Liver (tissue), 9 donors: ENCODE measurements around the gene ZMYM1. TPM values are rescaled to one million over a fixed set of nuclear protein-coding genes. Genes with fewer than 3 reads are reported as not detected.

Source experiments
- DNase-seq: peaks from one replicate; pipeline ENCODE4 v3.0.0-alpha.2; 2017; ENCODE audit warnings: low spot score
- H3K27ac ChIP-seq, 2 donors: one replicate each; pipeline ENCODE4 v1.7.0; 2013; ENCODE audit warnings: inconsistent platforms in 2 of 2, low read length in 2 of 2, control low read depth in 1 of 2, low read depth in 1 of 2, mild to moderate bottlenecking in 1 of 2
- H3K27me3 ChIP-seq, 4 donors: one replicate each; pipeline versions ENCODE4 v1.6.1 to v1.7.0; 2013; ENCODE audit warnings: low read length in 3 of 4, inconsistent platforms in 1 of 4, mild to moderate bottlenecking in 1 of 4, moderate library complexity in 1 of 4; ENCODE audit not compliant: control insufficient read depth in 4 of 4, insufficient read depth in 4 of 4
- H3K36me3 ChIP-seq, 4 donors: one replicate each; pipeline versions ENCODE4 v1.6.1 to v1.7.0; 2013; ENCODE audit warnings: low read length in 3 of 4, mild to moderate bottlenecking in 3 of 4, low read depth in 1 of 4, moderate library complexity in 1 of 4; ENCODE audit not compliant: control insufficient read depth in 4 of 4, insufficient read depth in 3 of 4
- H3K4me1 ChIP-seq, 4 donors: one replicate each; pipeline versions ENCODE4 v1.6.1 to v1.7.0; 2013; ENCODE audit warnings: low read length in 3 of 4, mild to moderate bottlenecking in 3 of 4, moderate library complexity in 1 of 4; ENCODE audit not compliant: control insufficient read depth in 4 of 4, insufficient read depth in 4 of 4
- H3K4me3 ChIP-seq, 3 donors: one replicate each; pipeline versions ENCODE4 v1.6.1 to v1.7.0; 2013; ENCODE audit warnings: low read length in 3 of 3, control low read depth in 1 of 3, low read depth in 1 of 3, mild to moderate bottlenecking in 1 of 3
- H3K9ac ChIP-seq, 2 donors: one replicate each; pipeline ENCODE4 v1.7.0; 2013; ENCODE audit warnings: low read length in 2 of 2, mild to moderate bottlenecking in 2 of 2, moderate library complexity in 2 of 2, control low read depth in 1 of 2, low read depth in 1 of 2
- H3K9me3 ChIP-seq, 4 donors: one replicate each; pipeline versions ENCODE4 v1.6.1 to v1.7.0; 2013; ENCODE audit warnings: low read length in 3 of 4; ENCODE audit not compliant: control insufficient read depth in 4 of 4
- EGR1 ChIP-seq, 2 donors: IDR thresholded peaks; 2 replicates each; pipeline ENCODE4 v1.6.1; 2016 to 2018; ENCODE audit warnings: antibody characterized with exemption in 2 of 2, low read depth in 2 of 2
- FOXA2 ChIP-seq: IDR thresholded peaks from 2 replicates; pipeline ENCODE4 v1.6.1; 2016; ENCODE audit warnings: antibody characterized with exemption
- GABPA ChIP-seq, 2 donors: IDR thresholded peaks in 1 of 2; conservative IDR thresholded peaks in 1 of 2; 2 replicates each; pipeline ENCODE4 v1.6.1; 2016; ENCODE audit warnings: antibody characterized with exemption in 2 of 2, mild to moderate bottlenecking in 1 of 2, moderate library complexity in 1 of 2
- HNF4A ChIP-seq, 2 donors: conservative IDR thresholded peaks; 2 replicates each; pipeline ENCODE4 v1.6.1; 2016; ENCODE audit warnings: antibody characterized with exemption in 2 of 2, mild to moderate bottlenecking in 2 of 2
- HNF4G ChIP-seq: IDR thresholded peaks from 2 replicates; pipeline ENCODE4 v1.6.1; 2016; ENCODE audit warnings: antibody characterized with exemption
- JUND ChIP-seq, 2 donors: IDR thresholded peaks; 2 replicates each; pipeline ENCODE4 v1.6.1; 2016; ENCODE audit warnings: antibody characterized with exemption in 2 of 2
- NR2F2 ChIP-seq: IDR thresholded peaks from 2 replicates; pipeline ENCODE4 v1.6.1; 2016; ENCODE audit warnings: antibody characterized with exemption
- RAD21 ChIP-seq, 2 donors: IDR thresholded peaks; 2 replicates each; pipeline ENCODE4 v1.6.1; 2016; ENCODE audit warnings: antibody characterized with exemption in 2 of 2, mild to moderate bottlenecking in 2 of 2
- RXRA ChIP-seq, 2 donors: IDR thresholded peaks; 2 replicates each; pipeline ENCODE4 v1.6.1; 2017 to 2018; ENCODE audit warnings: antibody characterized with exemption in 2 of 2, mild to moderate bottlenecking in 1 of 2
- SP1 ChIP-seq: IDR thresholded peaks from 2 replicates; pipeline ENCODE4 v1.6.1; 2018; ENCODE audit warnings: antibody characterized with exemption, mild to moderate bottlenecking
- WGBS: extraction: QIAGEN DNeasy Blood & Tissue Kit; methylation state at CpG from one replicate; pipeline ENCODE4 v1.1.7; 2013; 5-methylcytosine and 5-hydroxymethylcytosine counted together
- polyA plus RNA-seq, 2 donors: library from polyadenylated mRNA; stranded (reverse) in 1 of 2; unstranded in 1 of 2; fragments of 200-250 nt in 1 of 2; fragments of >200 nt in 1 of 2; fragmentation: Nextera tagmentation in 1 of 2; extraction: Ambion mirVana in 1 of 2; gene quantifications; one replicate each; pipeline versions ENCODE4 v1.2.1 to v1.2.3, GENCODE V29; 2013 to 2015
- total RNA-seq, 2 donors: library from RNA; depleted of rRNA; stranded (reverse); fragments of >200 nt; gene quantifications; one replicate each; pipeline ENCODE4 v1.2.3, GENCODE V29; 2014
- TF ChIP-seq, protein P1 (sequence below): IDR thresholded peaks from 2 replicates; pipeline ENCODE4 v1.6.1; 2016; ENCODE audit warnings: antibody characterized with exemption, mild to moderate bottlenecking
- TF ChIP-seq, protein P2 (sequence below): IDR thresholded peaks from 2 replicates; pipeline ENCODE4 v1.6.1; 2016; ENCODE audit warnings: antibody characterized with exemption
- TF ChIP-seq, protein P3 (sequence below): IDR thresholded peaks from 2 replicates; pipeline ENCODE4 v1.6.1; 2016; ENCODE audit warnings: antibody characterized with exemption
- TF ChIP-seq, protein P4 (sequence below): IDR thresholded peaks from 2 replicates; pipeline ENCODE4 v1.6.1; 2016; ENCODE audit warnings: antibody characterized with exemption
- TF ChIP-seq, protein P5 (sequence below): fragments of 150-350 bp; IDR thresholded peaks from 2 replicates; pipeline ENCODE4 v1.5.1; 2017; ENCODE audit warnings: improper control_type of control experiment, low read depth, low read length; ENCODE audit not compliant: missing input control
- donor health status: healthy.
- donor health status: healthy.
- donor health status: healthy.
- donor health status: healthy.
- donor health status: healthy.

ZMYM1 gene
- total and polyA plus RNA-seq, 4 donors: 2.0 to 10.8 (median 5.7) TPM

DNA sequence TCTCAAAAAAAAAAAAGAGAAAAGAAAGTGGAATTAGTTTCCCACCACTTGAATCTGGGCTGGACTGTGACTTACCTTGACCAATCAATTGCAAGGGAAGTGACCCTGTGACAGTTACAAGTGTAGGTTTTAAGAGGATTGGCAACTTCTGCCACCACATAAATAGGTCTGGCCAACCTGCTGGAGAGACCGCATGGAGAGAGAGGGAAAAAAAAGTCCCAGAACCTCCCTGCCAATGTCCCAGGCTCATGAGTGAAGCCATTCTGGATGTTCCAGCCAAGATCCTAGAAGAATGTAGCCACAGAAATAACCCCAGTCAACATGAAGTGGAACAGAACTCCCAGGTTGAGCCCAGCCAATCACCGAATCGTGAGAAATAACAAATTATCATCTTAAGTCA is 35.7 kb upstream of the ZMYM1 start:
- TF ChIP-seq, protein P1, sequence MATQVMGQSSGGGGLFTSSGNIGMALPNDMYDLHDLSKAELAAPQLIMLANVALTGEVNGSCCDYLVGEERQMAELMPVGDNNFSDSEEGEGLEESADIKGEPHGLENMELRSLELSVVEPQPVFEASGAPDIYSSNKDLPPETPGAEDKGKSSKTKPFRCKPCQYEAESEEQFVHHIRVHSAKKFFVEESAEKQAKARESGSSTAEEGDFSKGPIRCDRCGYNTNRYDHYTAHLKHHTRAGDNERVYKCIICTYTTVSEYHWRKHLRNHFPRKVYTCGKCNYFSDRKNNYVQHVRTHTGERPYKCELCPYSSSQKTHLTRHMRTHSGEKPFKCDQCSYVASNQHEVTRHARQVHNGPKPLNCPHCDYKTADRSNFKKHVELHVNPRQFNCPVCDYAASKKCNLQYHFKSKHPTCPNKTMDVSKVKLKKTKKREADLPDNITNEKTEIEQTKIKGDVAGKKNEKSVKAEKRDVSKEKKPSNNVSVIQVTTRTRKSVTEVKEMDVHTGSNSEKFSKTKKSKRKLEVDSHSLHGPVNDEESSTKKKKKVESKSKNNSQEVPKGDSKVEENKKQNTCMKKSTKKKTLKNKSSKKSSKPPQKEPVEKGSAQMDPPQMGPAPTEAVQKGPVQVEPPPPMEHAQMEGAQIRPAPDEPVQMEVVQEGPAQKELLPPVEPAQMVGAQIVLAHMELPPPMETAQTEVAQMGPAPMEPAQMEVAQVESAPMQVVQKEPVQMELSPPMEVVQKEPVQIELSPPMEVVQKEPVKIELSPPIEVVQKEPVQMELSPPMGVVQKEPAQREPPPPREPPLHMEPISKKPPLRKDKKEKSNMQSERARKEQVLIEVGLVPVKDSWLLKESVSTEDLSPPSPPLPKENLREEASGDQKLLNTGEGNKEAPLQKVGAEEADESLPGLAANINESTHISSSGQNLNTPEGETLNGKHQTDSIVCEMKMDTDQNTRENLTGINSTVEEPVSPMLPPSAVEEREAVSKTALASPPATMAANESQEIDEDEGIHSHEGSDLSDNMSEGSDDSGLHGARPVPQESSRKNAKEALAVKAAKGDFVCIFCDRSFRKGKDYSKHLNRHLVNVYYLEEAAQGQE: no peak
- TF ChIP-seq, protein P2, sequence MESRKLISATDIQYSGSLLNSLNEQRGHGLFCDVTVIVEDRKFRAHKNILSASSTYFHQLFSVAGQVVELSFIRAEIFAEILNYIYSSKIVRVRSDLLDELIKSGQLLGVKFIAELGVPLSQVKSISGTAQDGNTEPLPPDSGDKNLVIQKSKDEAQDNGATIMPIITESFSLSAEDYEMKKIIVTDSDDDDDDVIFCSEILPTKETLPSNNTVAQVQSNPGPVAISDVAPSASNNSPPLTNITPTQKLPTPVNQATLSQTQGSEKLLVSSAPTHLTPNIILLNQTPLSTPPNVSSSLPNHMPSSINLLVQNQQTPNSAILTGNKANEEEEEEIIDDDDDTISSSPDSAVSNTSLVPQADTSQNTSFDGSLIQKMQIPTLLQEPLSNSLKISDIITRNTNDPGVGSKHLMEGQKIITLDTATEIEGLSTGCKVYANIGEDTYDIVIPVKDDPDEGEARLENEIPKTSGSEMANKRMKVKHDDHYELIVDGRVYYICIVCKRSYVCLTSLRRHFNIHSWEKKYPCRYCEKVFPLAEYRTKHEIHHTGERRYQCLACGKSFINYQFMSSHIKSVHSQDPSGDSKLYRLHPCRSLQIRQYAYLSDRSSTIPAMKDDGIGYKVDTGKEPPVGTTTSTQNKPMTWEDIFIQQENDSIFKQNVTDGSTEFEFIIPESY: no peak
- TF ChIP-seq HNF4G: no peak
- 83% methylated on average over 3 of the region's 3 CpGs for WGBS
- H3K9ac ChIP-seq: no peak overlapping the region
- H3K36me3 ChIP-seq: no peaks in the 10 kb centered on the region
- no peaks in the 10 kb centered on the region for H3K4me1 ChIP-seq
- H3K27me3 ChIP-seq: no peaks in the 10 kb centered on the region
- no peak overlapping the region for H3K27ac ChIP-seq
- no peak overlapping the region for H3K4me3 ChIP-seq
- H3K9me3 ChIP-seq: no peaks in the 10 kb centered on the region
- DNase-seq: no peak

DNA sequence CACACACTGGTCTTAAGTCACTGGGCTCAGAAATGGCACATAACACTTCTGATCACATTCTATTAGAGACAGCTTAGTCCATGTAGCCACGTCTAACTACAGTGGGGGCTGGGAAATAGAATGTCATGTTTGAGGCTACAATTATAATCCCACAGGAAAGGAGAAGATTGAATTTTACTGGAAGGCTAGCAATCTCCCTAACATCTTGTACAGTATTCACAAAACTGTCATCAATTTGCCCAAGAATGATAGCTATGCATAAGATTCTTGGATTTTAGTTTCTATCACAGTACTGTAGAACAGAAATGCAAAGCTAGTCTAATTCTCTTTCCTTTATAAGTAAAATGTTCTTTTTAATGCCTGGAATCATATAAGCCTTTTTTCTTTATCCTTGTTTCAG is 34.8 kb upstream of the ZMYM1 start:
- Histone ChIP-seq H3K4me3 (no peak overlapping the region), H3K9me3 (no peaks in the 10 kb centered on the region), H3K9ac (no peak overlapping the region), H3K27me3 (no peaks in the 10 kb centered on the region), H3K27ac (no peak overlapping the region), H3K4me1 (no peaks in the 10 kb centered on the region), H3K36me3 (no peaks in the 10 kb centered on the region)
- no peak for DNase-seq
- WGBS: 43% methylated on average over 1 of the region's 1 CpG
- TF ChIP-seq NR2F2 (no peak), RXRA (IDR thresholded peaks at IDR 0.05) (no peak), EGR1 (IDR thresholded peaks at IDR 0.05; ENCODE audit: low read depth in 2 of 2) (no peak), GABPA (IDR thresholded peaks at IDR 0.05 in 1 of 2, conservative IDR thresholded peaks at IDR 0.05 in 1 of 2) (no peak), FOXA2 (no peak), HNF4G (no peak), SP1 (no peak), HNF4A (conservative IDR thresholded peaks at IDR 0.05) (no peak), RAD21 (IDR thresholded peaks at IDR 0.05) (no peak), JUND (IDR thresholded peaks at IDR 0.05) (no peak)
- TF ChIP-seq, protein P3, sequence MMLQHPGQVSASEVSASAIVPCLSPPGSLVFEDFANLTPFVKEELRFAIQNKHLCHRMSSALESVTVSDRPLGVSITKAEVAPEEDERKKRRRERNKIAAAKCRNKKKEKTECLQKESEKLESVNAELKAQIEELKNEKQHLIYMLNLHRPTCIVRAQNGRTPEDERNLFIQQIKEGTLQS: no peak
- TF ChIP-seq, protein P2: no peak
- TF ChIP-seq, protein P1: no peak
- TF ChIP-seq, protein P4, sequence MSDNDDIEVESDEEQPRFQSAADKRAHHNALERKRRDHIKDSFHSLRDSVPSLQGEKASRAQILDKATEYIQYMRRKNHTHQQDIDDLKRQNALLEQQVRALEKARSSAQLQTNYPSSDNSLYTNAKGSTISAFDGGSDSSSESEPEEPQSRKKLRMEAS: no peak
- TF ChIP-seq, protein P5, sequence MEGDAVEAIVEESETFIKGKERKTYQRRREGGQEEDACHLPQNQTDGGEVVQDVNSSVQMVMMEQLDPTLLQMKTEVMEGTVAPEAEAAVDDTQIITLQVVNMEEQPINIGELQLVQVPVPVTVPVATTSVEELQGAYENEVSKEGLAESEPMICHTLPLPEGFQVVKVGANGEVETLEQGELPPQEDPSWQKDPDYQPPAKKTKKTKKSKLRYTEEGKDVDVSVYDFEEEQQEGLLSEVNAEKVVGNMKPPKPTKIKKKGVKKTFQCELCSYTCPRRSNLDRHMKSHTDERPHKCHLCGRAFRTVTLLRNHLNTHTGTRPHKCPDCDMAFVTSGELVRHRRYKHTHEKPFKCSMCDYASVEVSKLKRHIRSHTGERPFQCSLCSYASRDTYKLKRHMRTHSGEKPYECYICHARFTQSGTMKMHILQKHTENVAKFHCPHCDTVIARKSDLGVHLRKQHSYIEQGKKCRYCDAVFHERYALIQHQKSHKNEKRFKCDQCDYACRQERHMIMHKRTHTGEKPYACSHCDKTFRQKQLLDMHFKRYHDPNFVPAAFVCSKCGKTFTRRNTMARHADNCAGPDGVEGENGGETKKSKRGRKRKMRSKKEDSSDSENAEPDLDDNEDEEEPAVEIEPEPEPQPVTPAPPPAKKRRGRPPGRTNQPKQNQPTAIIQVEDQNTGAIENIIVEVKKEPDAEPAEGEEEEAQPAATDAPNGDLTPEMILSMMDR: no peak
